Islet of Langerhans (tissue), 1 donor: ENCODE results near the gene S100A14.
A peak's percentile ranks its signal among the peaks of the same experiment; 100 is the strongest.

Experiments
- FAIRE-seq: peaks from one replicate; lab custom pipeline; 2011; peaks lifted over from hg19 to GRCh38; lab: Jason Lieb, UNC

S100A14 gene

GRCh38 chr1:153638261-153638660 is 22.1 kb upstream of the S100A14 start:
- FAIRE-seq = no peak

GRCh38 chr1:153636312-153636711 is 20.2 kb upstream of the S100A14 start:
- no peak for FAIRE-seq

DNA sequence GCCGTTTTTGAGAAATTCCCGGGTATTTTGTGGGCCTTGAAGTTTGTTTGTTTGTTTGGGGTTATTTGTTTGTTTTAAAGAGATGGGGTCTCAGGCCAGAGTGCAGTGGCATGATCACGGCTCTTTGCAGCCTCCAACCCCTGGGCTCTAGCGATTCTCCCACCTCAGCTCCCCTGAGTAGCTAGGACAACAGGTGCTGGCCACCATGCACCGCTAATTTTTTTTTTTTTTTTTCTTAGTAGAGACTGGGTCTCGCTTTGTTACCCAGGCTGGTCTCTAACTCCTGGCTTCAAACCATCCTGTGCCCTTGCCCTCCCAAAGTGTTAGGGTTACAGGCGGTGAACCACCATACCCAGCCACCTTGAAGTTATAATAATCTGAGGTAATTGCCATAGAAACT is 19.7 kb upstream of the S100A14 start:
- FAIRE-seq = no peak

DNA sequence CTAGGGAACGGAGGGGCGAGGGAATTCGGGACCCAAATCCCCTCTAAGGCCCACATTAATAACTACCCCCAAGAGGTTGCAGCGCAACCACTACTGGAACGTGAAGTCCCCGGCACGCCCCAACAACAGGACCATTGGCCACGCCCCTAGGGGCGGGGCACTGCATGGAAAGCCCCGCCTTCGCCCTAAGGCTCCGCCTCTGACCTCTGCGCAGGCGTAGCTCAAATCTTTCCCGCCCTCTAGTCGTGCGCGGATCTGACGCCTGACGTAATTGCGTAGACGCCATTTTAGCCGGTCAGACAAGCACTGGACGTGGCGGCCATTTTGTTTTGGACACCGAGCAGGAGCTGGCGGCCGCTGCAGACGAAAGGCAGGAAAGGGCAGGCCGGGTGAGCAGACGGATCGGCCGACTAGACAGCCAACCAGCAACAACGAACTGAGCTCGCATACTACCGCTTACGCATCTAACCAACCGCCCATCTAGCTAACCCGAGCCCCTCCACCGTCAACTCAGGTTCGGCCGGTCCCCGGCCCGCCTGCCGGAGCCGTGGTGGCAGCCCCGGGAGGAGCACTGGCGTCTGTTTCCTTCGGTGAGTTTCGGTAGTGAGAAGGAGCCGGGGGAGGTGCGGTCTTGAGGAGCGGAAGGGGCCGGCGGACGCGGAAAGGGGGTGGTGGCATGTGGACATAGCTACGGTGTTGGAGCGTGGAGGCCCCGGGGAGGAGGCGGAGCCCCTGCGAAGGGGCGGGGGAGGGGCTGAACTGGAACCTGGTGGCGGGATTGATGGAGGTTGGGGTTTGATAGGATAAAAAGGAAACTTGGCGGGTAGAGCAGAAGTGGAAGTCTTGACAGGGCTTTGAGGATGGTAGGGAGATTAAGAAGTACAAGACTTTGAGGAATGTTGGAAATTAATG is 17.9 kb upstream of the S100A14 start, which contains the start of gene CHTOP:
CHTOP (plus strand) TSS at position 313 of the 912 bp plus-strand sequence. CDS start 2,523 bp downstream, outside the sequence.
- FAIRE-seq = peak; percentile 74

DNA sequence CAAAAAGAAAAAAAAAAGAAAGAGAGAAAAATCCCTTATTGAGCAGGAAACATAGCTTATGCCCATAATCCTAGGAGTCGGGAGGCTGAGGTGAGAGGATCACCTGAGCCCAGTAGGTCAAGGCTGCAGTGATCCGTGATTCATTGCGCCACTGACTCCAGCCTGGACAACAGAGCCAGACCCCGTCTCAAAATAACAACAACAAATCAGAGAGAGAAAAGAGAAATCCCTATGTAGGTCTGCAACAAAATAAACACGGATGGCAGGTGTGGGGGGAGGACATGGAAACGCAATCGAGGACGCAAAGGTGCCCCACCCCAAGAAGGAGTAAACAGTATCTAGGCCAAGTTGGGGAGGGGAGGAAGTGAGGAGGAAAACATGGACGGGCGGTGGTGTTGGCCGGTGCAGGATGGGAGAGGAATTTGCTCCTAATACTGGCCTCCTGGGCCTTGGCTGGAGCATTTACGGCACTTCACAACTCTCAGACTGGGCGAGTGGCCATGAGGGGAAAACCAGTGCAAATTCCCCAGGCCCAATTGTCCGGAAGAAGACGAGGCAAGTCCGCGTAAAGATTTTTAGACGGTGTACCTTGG is 17.1 kb upstream of the S100A14 start:
- no peak for FAIRE-seq

DNA sequence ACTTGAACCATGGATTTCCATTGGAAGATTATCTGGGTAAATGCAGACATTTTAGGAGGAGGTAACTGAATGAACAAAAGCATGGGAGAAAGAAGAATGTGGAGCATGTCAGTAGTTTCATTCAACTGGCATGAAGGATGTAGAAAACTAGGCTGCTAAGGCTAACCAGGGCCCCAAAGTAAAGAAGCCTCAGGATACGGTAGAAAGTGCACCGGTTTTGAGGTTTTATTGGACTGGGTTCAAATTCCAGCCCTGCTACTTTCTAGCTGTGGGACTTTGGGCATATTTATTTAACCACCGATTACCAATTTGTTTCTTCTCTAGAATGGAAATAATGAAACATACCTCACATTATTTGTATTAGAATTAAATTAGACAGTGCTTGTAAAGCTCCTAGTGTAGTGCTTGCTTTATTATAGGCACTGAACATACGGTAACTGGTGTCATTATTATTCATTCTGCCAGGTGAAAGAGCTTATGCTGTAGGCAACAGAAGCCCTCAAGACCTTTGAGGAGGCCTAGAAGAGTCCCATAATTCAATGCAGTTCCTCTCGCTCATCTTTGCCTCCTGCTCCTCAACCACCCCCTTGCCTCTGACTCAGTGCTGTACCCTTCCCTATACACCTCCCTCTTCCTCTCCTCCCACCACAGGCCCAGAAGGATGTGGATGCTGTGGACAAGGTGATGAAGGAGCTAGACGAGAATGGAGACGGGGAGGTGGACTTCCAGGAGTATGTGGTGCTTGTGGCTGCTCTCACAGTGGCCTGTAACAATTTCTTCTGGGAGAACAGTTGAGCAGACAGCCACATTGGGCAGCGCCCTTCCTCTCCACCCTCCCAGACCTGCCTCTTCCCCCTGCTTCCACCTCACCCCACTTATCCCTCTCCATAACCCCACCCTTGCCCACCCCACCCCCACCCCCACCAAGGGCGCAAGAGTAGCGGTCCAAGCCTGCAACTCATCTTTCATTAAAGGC is 15.2 kb upstream of the S100A14 start:
- no peak for FAIRE-seq

GRCh38 chr1:153630384-153630783 is 14.3 kb upstream of the S100A14 start:
- FAIRE-seq = no peak

- FAIRE-seq = no peak
These were observed 13.8 kb upstream of the S100A14 start for GRCh38 chr1:153629971-153630370.

GRCh38 chr1:153629343-153629665 is 13.2 kb upstream of the S100A14 start:
- FAIRE-seq = no peak

GRCh38 chr1:153628638-153629342 is 12.7 kb upstream of the S100A14 start:
- FAIRE-seq = no peak

DNA sequence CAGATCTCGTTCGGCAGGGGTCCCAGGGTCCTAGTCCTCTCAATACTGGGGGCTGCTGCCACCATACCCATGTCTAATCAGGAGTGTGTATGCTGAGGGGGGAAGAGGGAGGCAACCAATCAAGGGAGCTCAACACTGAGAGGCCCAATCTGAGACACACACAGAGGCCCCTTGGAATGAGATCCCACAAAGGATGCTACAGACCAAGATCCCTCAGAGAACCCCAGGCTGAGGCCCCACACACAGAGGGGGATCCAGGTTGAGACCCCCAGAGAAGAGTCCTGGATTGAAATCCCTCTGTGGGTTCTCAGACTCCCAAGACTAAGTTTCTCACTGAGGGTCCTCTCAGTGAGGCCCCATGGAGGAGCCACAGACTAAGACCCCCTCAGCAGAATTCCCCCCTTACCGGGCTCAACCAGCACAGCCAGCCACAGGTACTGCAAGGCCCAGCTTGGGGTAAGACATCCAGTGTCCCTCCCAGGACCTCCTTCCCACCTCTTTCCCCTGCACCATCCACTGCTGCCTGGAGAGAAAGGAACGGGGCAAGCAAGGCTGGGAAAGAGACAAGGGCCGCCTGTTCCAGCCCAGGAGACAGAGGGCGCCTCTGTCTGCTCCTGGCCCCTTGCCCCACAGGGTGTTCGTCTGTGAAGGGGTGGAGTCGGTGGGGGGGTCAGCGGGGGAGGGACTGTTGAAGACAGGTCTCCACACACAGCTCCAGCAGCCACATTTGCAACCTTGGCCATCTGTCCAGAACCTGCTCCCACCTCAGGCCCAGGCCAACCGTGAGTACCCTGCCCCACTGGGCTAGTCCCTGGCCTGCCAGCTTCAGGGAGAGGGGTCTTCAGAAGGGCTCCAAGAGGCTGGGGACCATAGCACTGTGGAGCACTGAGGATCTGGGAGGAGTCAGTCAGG is 11.8 kb upstream of the S100A14 start, which contains the start of gene S100A1:
S100A1 (plus strand) TSS at position 720 of the 912 bp plus-strand sequence. CDS start 2,088 bp downstream, outside the sequence.
- no peak for FAIRE-seq

DNA sequence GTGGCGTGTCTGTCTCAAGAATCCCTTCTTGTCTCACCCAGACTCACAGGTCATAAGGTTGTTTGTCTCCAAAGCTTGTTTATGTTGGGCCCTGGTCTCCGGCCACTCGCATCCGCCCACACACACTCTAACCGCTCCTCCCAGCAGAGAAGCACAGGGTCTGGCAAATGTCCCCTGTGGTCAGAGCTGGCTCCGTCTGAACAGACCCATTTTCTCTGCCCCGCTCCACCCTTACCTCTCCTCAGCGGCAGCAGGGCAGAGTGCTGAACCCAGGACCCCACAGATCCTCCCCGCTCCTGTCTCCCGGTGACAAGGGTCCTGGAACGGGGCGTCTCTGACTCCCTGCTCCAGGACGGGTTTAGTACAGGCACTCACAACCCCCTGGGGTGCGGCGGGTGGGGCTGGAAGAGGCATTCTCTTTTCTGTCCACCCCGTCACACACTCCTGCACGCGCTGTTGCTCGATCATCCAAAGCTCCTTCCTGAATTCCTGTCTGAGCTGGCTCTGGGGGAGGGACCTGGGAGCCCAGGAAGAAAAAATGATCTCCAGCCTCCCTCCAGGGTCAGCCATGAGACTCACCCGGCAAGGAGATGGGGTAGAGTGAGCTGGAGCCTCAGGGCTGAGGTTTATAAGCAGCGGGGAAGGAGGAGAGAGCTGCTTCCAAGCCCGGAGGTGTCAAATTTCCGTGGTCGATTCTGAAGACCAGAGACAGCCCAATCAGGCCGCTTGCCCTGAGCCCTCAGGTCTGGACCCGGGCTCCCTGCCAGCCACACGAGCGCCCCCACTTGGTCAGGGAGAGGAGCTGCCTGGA is 11.0 kb upstream of the S100A14 start, which contains the start of gene S100A13:
S100A13 (minus strand) TSS at position 602 of the 811 bp plus-strand sequence. CDS start 1,033 bp downstream, outside the sequence.
- FAIRE-seq = no peak

- no peak for FAIRE-seq
These were observed 10.4 kb upstream of the S100A14 start for GRCh38 chr1:153626477-153626903.

GRCh38 chr1:153624965-153625611 is 9.0 kb upstream of the S100A14 start:
- FAIRE-seq = no peak

DNA sequence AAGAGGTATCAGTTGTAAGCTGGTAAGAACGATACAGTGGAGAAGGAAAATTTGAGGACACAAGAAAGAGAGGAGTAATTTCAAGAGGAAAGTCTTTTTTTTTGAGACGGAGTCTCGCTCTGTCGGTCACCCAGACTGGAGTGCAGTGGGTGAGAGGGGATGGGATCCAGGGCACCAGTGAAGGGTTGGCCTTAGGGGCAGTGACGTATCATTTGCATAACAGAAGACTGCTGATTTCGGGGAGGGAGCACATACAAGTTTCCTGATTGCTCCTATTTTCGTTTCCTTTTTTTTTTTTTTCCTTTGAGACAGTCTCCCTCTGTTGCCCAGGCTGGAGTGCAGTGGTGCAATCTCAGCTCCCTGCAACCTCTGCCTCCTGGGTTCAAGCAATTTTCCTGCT is 7.0 kb upstream of the S100A14 start:
- no peak for FAIRE-seq

- FAIRE-seq = no peak
These were observed 3.0 kb upstream of the S100A14 start for GRCh38 chr1:153619171-153619570.

DNA sequence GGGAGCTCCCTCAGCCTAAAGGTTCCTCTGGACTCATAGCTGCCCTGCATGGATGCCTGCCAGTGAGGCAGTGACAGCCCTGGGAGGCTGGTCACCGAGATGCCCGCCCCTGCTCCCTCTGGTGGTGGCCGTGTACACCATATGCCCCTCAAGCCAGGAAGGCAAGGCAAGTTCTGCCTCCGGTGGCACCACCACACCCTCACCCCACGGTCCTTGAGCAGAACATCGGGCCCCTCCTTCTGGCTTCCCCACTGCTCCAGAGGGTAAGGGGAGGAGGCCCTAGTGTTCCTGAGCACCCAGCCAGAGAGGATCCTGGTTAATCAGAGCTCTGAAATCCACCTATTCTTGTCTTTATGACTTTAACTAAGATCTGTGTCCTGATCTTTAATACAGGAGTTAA is 1.5 kb upstream of the S100A14 start:
- FAIRE-seq = no peak

GRCh38 chr1:153616917-153617311 is 789 bp upstream of the S100A14 start:
- FAIRE-seq = no peak

DNA sequence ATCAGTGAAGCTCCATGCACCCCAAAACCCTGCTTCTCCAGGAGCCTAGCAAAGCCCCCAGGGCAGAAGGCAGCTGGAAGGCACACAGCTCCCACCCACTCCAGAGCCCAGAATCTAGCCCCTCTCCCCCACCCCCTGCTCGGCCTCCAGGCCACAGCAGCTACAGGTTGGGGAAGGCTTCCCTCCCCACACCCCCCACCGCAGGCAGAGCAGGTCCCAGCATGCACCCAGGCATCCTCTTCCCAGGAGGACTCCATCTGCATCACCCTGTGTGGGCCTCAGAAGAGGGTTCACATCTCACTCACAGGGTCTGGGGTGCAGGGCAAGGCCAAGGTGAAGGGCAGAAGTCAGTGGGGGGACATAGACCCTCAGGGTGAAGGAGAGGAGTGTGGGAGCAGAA is 719 bp downstream of the S100A14 start:
- no peak for FAIRE-seq
